ENCODE measurements around the gene MARVELD1.
"Not testable (repeated sequence)": the region's sequence is repeated elsewhere in the genome, so short reads cannot be mapped to it uniquely, and the experiment has no call there.

DNA sequence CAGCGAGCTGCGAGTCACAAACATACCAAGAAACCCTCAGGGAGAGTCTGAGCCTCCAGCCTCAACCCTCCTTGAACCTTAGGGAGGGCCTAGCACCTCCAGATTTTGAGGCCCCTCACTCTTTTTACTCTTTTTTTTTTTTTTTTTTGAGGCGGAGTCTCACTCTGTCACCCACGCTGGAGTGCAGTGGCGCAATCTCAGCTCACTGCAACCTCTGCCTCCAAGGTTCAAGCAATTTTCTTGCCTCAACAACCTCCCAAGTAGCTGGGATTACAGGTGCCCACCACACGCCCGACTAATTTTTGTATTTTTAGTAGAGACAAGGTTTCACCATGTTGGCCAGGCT lies 29.2 kb upstream of the MARVELD1 start:
- not testable (repeated sequence) for TF ChIP-seq POLR2AphosphoS5 (IDR thresholded peaks at IDR 0.05; ENCODE audit: low read depth, low read length); TAF1 (IDR thresholded peaks at IDR 0.05; ENCODE audit: borderline replicate concordance, low read depth, low read length)

Data from GM12892 (cell line).